Testis (tissue), 2 donors: ENCODE results near the gene ODAD2.
"Not testable (repeated sequence)": the region's sequence is repeated elsewhere in the genome, so short reads cannot be mapped to it uniquely, and the experiment has no call there.

Source experiments
- CTCF ChIP-seq, 3 experiments: fragments of 450-650 bp in 2 of 3; fragments of 200-600 bp in 1 of 3; sonication (generic) in 1 of 3; IDR thresholded peaks; one replicate each; pipeline ENCODE4 v1.5.1; 2016 to 2019; ENCODE audit warnings: antibody characterized with exemption in 3 of 3, mild to moderate bottlenecking in 2 of 3, moderate library complexity in 1 of 3
- POLR2A ChIP-seq: fragments of 450-650 bp; IDR thresholded peaks from one replicate; pipeline ENCODE4 v1.6.1; 2017; ENCODE audit warnings: antibody characterized with exemption, mild to moderate bottlenecking, moderate library complexity

DNA sequence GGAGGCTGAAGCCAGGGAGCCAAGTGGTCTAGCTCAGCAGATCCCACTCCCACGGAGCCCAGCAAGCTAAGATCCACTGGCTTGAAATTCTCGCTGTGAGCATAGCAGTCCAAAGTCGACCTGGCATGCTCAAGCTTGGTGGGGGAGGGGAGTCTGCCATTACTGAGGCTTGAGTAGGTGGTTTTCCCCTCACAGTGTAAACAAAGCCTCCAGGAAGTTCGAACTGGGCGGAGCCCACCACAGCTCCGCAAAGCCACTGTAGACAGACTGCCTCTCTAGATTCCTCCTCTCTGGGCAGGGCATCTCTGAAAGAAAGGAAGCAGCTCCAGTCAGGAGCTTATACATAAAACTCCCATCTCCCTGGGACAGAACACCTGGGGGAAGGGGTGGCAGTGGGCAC is 99.4 kb downstream of the ODAD2 start:
- not testable (repeated sequence) for TF ChIP-seq CTCF (IDR thresholded peaks at IDR 0.05); POLR2A
